ENCODE measurements around the gene PIWIL4.

The PIWIL4 gene

DNA sequence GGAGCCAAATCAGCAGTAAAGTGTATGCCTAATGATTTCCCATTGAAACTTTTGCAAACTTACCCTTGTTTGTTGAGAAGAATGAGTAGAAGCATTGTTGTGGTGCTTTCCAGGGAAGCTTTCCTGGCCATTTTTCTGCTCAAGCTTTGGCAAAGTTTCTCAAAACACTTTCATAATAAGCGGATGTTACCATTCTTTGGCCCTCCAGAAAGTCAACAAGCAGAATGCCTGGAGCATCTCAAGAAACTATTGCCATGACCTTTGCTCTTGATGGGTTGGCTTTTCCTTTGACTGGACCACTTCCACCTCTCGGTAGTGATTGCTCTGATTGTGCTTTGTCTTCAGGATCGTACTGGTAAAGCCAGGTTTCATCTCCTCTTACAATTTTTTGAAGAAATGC, 10.7 kb downstream of the PIWIL4 start:
- TF ChIP-seq CTCF (IDR thresholded peaks at IDR 0.05; ENCODE audit: low read depth, low read length, missing control alignments), result no peak
- DNase-seq (ENCODE audit: low read depth), result no peak
- in situ Hi-C loops (cut with HindIII; ENCODE audit: low sequenced_read_pairs), result no loop called here
- H3K4me3 ChIP-seq (ENCODE audit: low read depth, low read length), result no peak overlapping the region

DNA sequence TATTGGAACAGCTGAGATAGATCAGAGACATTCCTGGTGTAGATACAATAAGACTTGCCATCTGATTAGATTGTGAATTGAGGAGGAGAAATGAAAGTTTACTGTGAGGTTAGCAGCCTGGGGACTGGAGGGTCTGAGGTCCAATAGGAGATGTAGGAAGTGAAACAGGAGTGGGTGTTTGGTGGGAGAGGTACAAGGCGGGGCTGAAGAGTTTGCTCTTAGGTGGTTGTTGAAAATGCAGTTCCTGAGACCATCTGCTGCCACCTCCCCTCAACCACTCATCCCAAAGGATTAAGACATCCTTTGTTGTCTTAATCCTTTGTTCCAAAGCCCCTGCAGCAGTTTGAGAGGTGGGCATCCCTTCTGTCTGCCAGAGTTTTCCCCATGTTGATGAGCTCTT, 14.8 kb downstream of the PIWIL4 start:
- no peak for DNase-seq (ENCODE audit: low read depth)
- in situ Hi-C loops (cut with HindIII; ENCODE audit: low sequenced_read_pairs), result no loop called here
- TF ChIP-seq CTCF (IDR thresholded peaks at IDR 0.05; ENCODE audit: low read depth, low read length, missing control alignments), result no peak
- no peak overlapping the region for H3K4me3 ChIP-seq (ENCODE audit: low read depth, low read length)

GRCh38 chr11:94583213-94583865, 16.2 kb downstream of the PIWIL4 start:
- H3K4me3 ChIP-seq (ENCODE audit: low read depth, low read length), result no peak overlapping the region
- TF ChIP-seq CTCF (IDR thresholded peaks at IDR 0.05; ENCODE audit: low read depth, low read length, missing control alignments), result no peak
- in situ Hi-C loops (cut with HindIII; ENCODE audit: low sequenced_read_pairs), result no loop called here
- no peak for DNase-seq (ENCODE audit: low read depth)

DNA sequence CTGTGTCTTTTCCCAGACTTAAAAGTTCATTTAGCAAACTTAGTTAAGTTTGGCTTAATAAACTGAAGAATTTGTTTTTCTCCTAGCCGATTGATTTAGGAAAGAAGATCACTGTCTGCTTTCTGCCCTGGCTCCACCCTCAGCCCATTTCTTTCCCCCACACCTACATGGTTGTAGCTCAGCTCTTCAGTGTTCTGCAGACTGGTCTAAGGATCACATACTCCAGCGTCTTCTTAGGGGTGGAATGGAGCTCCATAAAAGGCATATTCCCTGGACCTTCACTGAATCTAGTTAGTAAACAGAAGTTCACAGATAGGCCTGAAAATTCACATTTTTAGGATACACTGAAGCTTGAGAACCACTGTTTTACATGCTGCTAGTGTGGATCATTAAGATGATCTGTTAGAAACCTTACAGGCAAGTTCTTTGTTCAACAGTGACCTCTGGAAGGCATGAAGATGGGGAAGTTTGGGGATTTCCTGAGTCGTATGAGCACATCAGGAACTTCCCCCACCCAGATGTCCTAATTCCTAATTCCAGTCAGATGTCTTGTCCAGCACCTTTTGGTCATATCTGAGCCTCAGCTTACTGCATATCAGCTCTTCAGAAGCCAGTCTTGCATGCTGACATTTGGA, 16.8 kb downstream of the PIWIL4 start:
- no peak for TF ChIP-seq CTCF (IDR thresholded peaks at IDR 0.05; ENCODE audit: low read depth, low read length, missing control alignments)
- DNase-seq (ENCODE audit: low read depth), result no peak
- no peak overlapping the region for H3K4me3 ChIP-seq (ENCODE audit: low read depth, low read length)
- in situ Hi-C loops (cut with HindIII; ENCODE audit: low sequenced_read_pairs), result no loop called here

DNA sequence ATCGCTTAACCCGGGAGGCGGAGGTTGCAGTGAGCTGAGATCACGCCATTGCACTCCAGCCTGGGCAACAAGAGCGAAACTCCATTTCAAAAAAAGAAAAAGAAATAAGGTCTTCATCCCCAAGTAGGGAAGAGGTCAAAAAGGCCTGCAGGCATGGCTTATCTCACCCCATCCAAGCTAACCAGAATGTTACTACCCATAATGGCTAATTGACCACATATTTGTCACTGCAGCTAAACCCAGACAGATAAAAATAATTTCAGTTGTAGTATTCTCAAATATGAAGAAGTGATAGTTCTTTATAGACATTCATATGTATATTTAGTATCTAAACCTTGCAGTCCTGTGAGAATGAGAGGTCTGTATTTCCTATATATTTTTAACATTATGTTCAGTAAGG, 17.8 kb downstream of the PIWIL4 start:
- no peak overlapping the region for H3K4me3 ChIP-seq (ENCODE audit: low read depth, low read length)
- in situ Hi-C loops (cut with HindIII; ENCODE audit: low sequenced_read_pairs), result no loop called here

GRCh38 chr11:94585399-94585798, 18.2 kb downstream of the PIWIL4 start:
- TF ChIP-seq CTCF (IDR thresholded peaks at IDR 0.05; ENCODE audit: low read depth, low read length, missing control alignments), result no peak
- DNase-seq (ENCODE audit: low read depth), result no peak
- H3K4me3 ChIP-seq (ENCODE audit: low read depth, low read length), result no peak overlapping the region
- in situ Hi-C loops (cut with HindIII; ENCODE audit: low sequenced_read_pairs), result no loop called here

More for the DNA sequence above, 17.8 kb downstream of the PIWIL4 start:
- TF ChIP-seq CTCF (IDR thresholded peaks at IDR 0.05; ENCODE audit: low read depth, low read length, missing control alignments), result no peak
- DNase-seq (ENCODE audit: low read depth), result no peak
